Coronary artery (tissue), 2 donors: Measurements from ENCODE around the gene RASGRP2.

Experiments
- DNase-seq: peaks from one replicate; pipeline ENCODE4 v3.0.0-alpha.2; 2017; ENCODE audit warnings: low spot score
- H3K27ac ChIP-seq, 2 donors: fragments of 200-600 bp; sonication (generic); one replicate each; pipeline ENCODE4 v1.5.1; 2016 to 2019
- H3K4me3 ChIP-seq: fragments of 200-600 bp; sonication (generic); 2 replicates; pipeline ENCODE4 v1.5.1; 2016; ENCODE audit warnings: mild to moderate bottlenecking, moderate library complexity
- CTCF ChIP-seq: fragments of 200-600 bp; sonication (generic); IDR thresholded peaks from one replicate; pipeline ENCODE4 v1.5.1; 2019; ENCODE audit warnings: antibody characterized with exemption

The RASGRP2 gene

DNA sequence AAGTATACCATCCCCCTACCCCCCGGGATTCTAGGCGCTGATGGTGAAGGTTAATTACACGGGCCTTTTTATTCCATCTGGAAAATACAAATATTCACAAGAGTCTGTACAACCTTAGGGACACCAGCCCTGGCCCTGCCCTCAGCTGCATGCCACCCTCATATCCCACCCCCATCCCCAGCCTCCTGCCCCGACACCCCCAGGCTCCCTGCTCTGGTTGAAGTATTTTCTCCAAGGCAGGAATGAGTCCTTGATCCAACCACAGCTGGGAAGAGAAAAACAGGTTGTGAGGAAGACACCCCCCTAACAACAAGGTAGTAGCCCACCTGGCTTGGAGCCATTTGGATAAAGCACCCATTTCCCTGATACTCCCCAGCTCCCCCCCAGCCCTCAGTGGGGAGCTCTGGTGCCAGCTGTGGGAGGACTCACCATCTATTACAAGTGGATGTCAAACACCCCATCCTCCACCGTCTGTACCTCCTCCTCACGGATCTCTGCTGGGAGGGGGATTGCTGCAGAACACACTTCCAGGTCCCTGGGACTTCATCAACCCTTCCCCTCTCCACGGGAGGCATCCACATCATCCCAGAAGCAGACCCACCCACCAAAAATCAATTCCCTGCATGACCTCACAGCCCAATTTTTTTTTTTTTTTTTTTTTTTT lies 16.9 kb downstream of the RASGRP2 start:
- H3K4me3 ChIP-seq, result no peak overlapping the region
- no peak for TF ChIP-seq CTCF
- DNase-seq, result no peak
- H3K27ac ChIP-seq, result no peak overlapping the region

DNA sequence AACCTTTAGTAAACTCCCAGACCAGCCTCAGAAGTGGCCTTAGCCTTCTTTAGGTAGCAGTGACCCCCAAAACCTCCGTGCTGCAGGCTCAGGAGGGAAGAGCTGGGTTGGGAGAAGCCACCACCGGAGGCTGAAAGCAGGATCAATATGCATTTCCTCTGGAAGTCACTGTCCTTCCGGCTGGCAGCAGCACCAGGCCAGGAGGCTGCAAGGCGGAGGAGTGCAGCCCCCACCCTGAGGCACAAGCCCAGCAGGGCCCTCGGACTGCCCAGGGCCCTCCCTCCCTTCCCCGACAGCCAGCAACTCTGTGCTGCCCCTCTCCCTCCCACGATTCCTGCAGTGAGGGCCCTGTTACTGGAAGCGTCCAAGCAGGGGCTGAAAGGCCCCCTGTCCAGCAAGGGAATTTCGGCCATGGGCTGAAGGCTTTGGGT lies 17.7 kb downstream of the RASGRP2 start:
- no peak for DNase-seq
- Histone ChIP-seq H3K4me3 (no peak overlapping the region), H3K27ac (no peak overlapping the region)
- TF ChIP-seq CTCF, result no peak

GRCh38 chr11:64724863-64725532 lies 18.9 kb downstream of the RASGRP2 start:
- Histone ChIP-seq H3K27ac (no peak overlapping the region), H3K4me3 (no peak overlapping the region)
- TF ChIP-seq CTCF, result no peak
- DNase-seq, result peak; percentile 65

GRCh38 chr11:64723907-64724862 lies 19.8 kb downstream of the RASGRP2 start:
- Histone ChIP-seq H3K4me3 (peak overlapping the region; percentile 89), H3K27ac (no peak overlapping the region)
- DNase-seq, result no peak
- TF ChIP-seq CTCF, result no peak

DNA sequence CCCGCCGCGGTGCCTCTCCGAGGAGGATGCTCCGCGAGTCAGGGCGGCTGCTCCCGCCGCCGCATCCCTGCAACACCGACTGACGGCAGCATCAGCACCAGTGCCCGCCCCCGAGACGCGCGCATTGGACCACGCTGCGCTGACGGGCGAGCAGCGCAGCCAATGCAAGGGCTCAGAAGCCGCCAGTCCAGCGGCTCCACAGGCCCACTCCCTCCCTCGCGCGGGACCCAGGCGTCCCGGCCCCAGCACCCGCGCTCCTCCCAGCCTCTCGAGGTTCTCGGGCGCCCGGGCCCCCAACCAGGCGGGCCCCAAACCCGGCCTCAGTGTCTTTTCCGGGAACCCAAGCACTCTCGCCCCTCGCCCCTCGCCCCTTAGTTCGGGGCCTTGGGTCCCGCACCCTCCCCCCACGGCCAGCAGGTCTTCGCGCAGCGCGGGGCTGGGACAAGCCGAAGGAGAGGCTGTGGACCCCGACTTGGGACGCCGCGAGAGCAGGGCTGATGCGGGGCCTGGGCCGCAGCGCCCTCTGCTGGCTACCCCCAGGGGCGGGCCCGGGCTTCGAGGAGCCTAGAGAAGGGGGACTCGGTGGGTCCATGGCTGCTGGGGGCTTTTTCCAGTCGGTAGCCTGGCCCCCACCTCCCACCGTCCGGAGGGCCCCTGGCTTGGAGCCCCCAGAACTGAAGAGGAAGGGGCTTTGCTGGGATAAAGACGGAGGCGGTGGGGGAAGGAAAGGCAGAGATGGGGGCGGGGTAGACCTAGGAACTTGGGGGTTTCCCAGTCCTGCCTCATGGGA lies 20.6 kb downstream of the RASGRP2 start, which contains the start of gene NRXN2:
NRXN2 (minus strand) TSS at position 81 of the 790 bp plus-strand sequence. CDS start 9,498 bp downstream, outside the sequence.
- TF ChIP-seq CTCF, result peak; percentile 99
- H3K4me3 ChIP-seq, result peak within 1 kb of the TSS; percentile 89
- DNase-seq, result peak; percentile 78
- peak within 1 kb of the TSS; percentile 65 to 72 for H3K27ac ChIP-seq
